Peyer's patch (tissue), 4 donors: ENCODE data around the gene PROM1.

Experiments used
- POLR2A ChIP-seq, 2 donors: fragments of 450-650 bp; IDR thresholded peaks; one replicate each; pipeline ENCODE4 v1.5.1; 2017; ENCODE audit warnings: antibody characterized with exemption in 2 of 2, mild to moderate bottlenecking in 2 of 2, moderate library complexity in 2 of 2
- TF ChIP-seq, protein P1 (sequence below), 6 experiments: fragments of 450-650 bp in 4 of 6; fragments of 200-600 bp in 2 of 6; sonication (generic) in 1 of 6; IDR thresholded peaks; one replicate each; pipeline ENCODE4 v1.5.1; 2017 to 2019; ENCODE audit warnings: antibody characterized with exemption in 6 of 6, mild to moderate bottlenecking in 3 of 6, moderate library complexity in 1 of 6

DNA sequence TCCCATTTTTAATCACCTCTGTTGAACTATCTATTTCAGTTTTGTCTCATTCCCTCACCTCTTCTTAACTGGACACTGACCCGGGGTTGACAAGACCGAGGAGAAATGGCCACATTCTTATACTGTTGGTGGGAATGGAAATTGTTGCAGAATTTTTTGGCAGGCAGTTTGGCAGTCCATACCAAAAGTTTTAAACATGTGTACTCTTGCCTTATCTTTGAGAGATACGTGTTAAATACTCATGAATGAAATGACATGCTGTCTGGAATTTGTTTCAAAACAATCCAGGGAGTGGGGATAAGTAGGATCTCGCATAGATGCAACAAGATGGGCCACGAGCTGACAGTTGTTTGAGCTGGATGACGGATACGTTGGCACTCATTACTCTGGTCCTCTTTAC, 157.3 kb downstream of the PROM1 start:
- TF ChIP-seq, protein P1, sequence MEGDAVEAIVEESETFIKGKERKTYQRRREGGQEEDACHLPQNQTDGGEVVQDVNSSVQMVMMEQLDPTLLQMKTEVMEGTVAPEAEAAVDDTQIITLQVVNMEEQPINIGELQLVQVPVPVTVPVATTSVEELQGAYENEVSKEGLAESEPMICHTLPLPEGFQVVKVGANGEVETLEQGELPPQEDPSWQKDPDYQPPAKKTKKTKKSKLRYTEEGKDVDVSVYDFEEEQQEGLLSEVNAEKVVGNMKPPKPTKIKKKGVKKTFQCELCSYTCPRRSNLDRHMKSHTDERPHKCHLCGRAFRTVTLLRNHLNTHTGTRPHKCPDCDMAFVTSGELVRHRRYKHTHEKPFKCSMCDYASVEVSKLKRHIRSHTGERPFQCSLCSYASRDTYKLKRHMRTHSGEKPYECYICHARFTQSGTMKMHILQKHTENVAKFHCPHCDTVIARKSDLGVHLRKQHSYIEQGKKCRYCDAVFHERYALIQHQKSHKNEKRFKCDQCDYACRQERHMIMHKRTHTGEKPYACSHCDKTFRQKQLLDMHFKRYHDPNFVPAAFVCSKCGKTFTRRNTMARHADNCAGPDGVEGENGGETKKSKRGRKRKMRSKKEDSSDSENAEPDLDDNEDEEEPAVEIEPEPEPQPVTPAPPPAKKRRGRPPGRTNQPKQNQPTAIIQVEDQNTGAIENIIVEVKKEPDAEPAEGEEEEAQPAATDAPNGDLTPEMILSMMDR (IDR thresholded peaks at IDR 0.05): no peak
- TF ChIP-seq POLR2A (IDR thresholded peaks at IDR 0.05): no peak
